Loucy (cell line): Measurements from ENCODE around the gene ATG7.

Experiments used
- H2AFZ ChIP-seq: fragments of 200-600 bp; sonication (generic); 2 replicates; pipeline ENCODE4 v1.6.0; 2016; ENCODE audit warnings: antibody characterized with exemption, mild to moderate bottlenecking, low read length, moderate library complexity
- H3F3A ChIP-seq: fragments of 200-600 bp; 2 replicates; pipeline ENCODE4 v1.6.0; 2016; ENCODE audit warnings: antibody characterized with exemption, low read depth, mild to moderate bottlenecking
- H3K27me3 ChIP-seq: fragments of 200-600 bp; sonication (generic); 2 replicates; pipeline ENCODE4 v1.6.1; 2014; ENCODE audit warnings: low read length, mild to moderate bottlenecking; ENCODE audit not compliant: insufficient read depth, poor library complexity, severe bottlenecking
- H3K36me3 ChIP-seq: fragments of 200-600 bp; sonication (generic); 2 replicates; pipeline ENCODE4 v1.6.1; 2016; ENCODE audit warnings: low read length; ENCODE audit not compliant: insufficient read depth
- H3K4me1 ChIP-seq: fragments of 200-600 bp; sonication (generic); 2 replicates; pipeline ENCODE4 v1.5.1; 2014; ENCODE audit warnings: low read length, mild to moderate bottlenecking; ENCODE audit not compliant: insufficient read depth, poor library complexity, severe bottlenecking
- H3K4me2 ChIP-seq: fragments of 200-600 bp; sonication (generic); 2 replicates; pipeline ENCODE4 v1.6.0; 2014; ENCODE audit warnings: antibody characterized with exemption, low read length, low read depth, mild to moderate bottlenecking; ENCODE audit not compliant: poor library complexity, severe bottlenecking
- H3K4me3 ChIP-seq: fragments of 200-600 bp; sonication (generic); 2 replicates; pipeline ENCODE4 v1.5.1; 2014; ENCODE audit warnings: low read length, mild to moderate bottlenecking, mixed read lengths; ENCODE audit not compliant: poor library complexity, severe bottlenecking
- H3K79me2 ChIP-seq: fragments of 200-600 bp; sonication (generic); 2 replicates; pipeline ENCODE4 v1.6.1; 2014; ENCODE audit warnings: low read length; ENCODE audit not compliant: insufficient read depth
- H3K9ac ChIP-seq: fragments of 200-600 bp; sonication (generic); 2 replicates; pipeline ENCODE4 v1.6.0; 2014; ENCODE audit warnings: mild to moderate bottlenecking, low read depth, low read length, moderate library complexity; ENCODE audit not compliant: poor library complexity, severe bottlenecking
- H3K9me2 ChIP-seq: fragments of 200-600 bp; sonication (generic); replicated peaks from 2 replicates; pipeline ENCODE4 v1.6.1; 2016; ENCODE audit warnings: low read depth, low read length, mixed read lengths
- H3K9me3 ChIP-seq: fragments of 200-600 bp; sonication (generic); 2 replicates; pipeline ENCODE4 v1.6.1; 2014; ENCODE audit warnings: mild to moderate bottlenecking, antibody characterized with exemption, low read length, low read depth; ENCODE audit not compliant: insufficient read depth
- H4K20me1 ChIP-seq: fragments of 200-600 bp; sonication (generic); 2 replicates; pipeline ENCODE4 v1.6.0; 2014; ENCODE audit warnings: antibody characterized with exemption, low read length, mild to moderate bottlenecking; ENCODE audit not compliant: insufficient read depth, poor library complexity, severe bottlenecking
- EZH2phosphoT487 ChIP-seq: fragments of 200-600 bp; IDR thresholded peaks from 2 replicates; pipeline ENCODE4 v1.6.1; 2018; ENCODE audit warnings: antibody characterized with exemption, mild to moderate bottlenecking, moderate library complexity, borderline replicate concordance
- TF ChIP-seq, protein P1 (sequence below): fragments of 200-600 bp; sonication (generic); conservative IDR thresholded peaks from 2 replicates; pipeline ENCODE4 v1.5.1; 2014; ENCODE audit warnings: mild to moderate bottlenecking, antibody characterized with exemption, low read length

Gene ATG7

DNA sequence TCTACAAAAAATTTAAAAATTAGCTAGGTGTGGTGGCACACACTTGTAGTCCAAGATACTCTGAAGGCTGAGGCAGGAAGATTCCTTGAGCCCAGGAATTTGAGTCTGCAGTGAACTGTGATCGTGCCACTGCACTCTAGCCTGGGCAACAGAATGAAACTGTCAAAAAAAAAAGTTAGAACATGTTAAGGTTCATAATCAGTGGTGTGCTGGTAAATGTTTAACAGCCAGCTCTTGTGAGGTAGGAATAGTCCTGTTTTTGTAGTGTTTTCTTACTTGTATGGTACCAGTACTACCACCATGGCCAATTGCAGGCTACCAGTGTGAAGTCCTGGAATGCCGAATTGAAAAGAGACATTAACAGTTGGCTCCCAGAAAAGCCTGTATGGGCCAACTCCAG lies 50.7 kb downstream of the ATG7 start:
- H3K36me3 ChIP-seq = peaks cover 18% of the 10 kb centered on the region; the same call in 1 of the 2 replicates
- no peak overlapping the region for H3K9ac ChIP-seq
- H3K27me3 ChIP-seq = no peaks in the 10 kb centered on the region
- no peak for TF ChIP-seq EZH2phosphoT487
- TF ChIP-seq, protein P1, sequence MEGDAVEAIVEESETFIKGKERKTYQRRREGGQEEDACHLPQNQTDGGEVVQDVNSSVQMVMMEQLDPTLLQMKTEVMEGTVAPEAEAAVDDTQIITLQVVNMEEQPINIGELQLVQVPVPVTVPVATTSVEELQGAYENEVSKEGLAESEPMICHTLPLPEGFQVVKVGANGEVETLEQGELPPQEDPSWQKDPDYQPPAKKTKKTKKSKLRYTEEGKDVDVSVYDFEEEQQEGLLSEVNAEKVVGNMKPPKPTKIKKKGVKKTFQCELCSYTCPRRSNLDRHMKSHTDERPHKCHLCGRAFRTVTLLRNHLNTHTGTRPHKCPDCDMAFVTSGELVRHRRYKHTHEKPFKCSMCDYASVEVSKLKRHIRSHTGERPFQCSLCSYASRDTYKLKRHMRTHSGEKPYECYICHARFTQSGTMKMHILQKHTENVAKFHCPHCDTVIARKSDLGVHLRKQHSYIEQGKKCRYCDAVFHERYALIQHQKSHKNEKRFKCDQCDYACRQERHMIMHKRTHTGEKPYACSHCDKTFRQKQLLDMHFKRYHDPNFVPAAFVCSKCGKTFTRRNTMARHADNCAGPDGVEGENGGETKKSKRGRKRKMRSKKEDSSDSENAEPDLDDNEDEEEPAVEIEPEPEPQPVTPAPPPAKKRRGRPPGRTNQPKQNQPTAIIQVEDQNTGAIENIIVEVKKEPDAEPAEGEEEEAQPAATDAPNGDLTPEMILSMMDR = no peak
- H3F3A ChIP-seq = no peaks in the 10 kb centered on the region
- no peaks in the 10 kb centered on the region for H3K9me2 ChIP-seq
- H3K9me3 ChIP-seq = no peaks in the 10 kb centered on the region
- H4K20me1 ChIP-seq = no peaks in the 10 kb centered on the region
- no peak overlapping the region for H3K4me2 ChIP-seq
- H3K4me1 ChIP-seq = no peaks in the 10 kb centered on the region
- H3K4me3 ChIP-seq = no peak overlapping the region
- no peak overlapping the region for H2AFZ ChIP-seq
- no peaks in the 10 kb centered on the region for H3K79me2 ChIP-seq

DNA sequence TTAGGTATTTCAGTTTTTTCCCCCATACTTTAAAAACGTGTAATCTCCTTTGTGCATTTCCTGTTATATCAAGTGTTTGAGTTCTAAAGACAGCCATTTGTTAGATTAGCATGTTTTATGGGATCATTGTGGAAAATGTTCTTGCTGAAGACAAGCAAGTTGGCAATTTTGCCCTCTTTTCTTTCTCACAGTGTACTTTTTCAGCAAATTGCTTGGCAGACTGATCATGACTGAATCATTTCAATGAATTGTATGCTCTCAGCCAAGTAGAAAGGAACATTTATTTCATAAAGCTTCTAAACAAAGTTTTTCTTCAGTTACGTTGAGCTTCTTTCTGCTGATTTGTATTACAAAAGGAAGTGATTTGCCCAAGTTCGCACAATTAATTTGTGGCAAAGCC lies 51.6 kb downstream of the ATG7 start:
- Histone ChIP-seq H4K20me1 (no peaks in the 10 kb centered on the region), H3K4me1 (no peaks in the 10 kb centered on the region), H3F3A (no peaks in the 10 kb centered on the region), H3K9ac (no peak overlapping the region), H3K4me3 (no peak overlapping the region), H3K4me2 (no peak overlapping the region), H2AFZ (no peak overlapping the region), H3K36me3 (peaks cover 16% of the 10 kb centered on the region; the same call in 1 of the 2 replicates), H3K9me3 (no peaks in the 10 kb centered on the region), H3K79me2 (no peaks in the 10 kb centered on the region), H3K9me2 (no peaks in the 10 kb centered on the region), H3K27me3 (no peaks in the 10 kb centered on the region)
- TF ChIP-seq, protein P1 = no peak
- no peak for TF ChIP-seq EZH2phosphoT487

DNA sequence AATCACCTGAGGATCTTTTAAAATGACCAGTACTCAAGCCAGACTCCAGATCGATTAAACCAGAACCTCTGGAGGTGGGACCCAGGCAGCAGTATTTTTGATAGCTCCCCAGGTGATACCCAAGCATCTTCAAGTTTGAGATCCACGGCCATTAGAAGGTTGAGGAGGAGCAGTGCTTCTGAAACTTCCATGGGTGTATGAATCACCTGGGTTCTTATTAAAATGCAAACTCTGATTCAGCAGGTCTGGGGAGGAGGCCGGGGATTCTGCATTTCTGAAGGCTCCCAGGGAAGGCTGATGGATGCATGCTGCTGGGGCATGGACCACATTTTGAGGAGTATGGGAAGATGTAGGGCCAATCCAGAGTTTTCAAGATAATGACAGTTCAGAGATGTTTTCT lies 55.4 kb downstream of the ATG7 start:
- TF ChIP-seq, protein P1 = no peak
- TF ChIP-seq EZH2phosphoT487 = no peak
- no peaks in the 10 kb centered on the region for H3F3A ChIP-seq
- H3K9me3 ChIP-seq = no peaks in the 10 kb centered on the region
- H3K4me1 ChIP-seq = no peaks in the 10 kb centered on the region
- no peaks in the 10 kb centered on the region for H3K9me2 ChIP-seq
- no peak overlapping the region for H2AFZ ChIP-seq
- H4K20me1 ChIP-seq = no peaks in the 10 kb centered on the region
- no peaks in the 10 kb centered on the region for H3K79me2 ChIP-seq
- no peak overlapping the region for H3K4me2 ChIP-seq
- no peaks in the 10 kb centered on the region for H3K27me3 ChIP-seq
- no peak overlapping the region for H3K9ac ChIP-seq
- no peaks in the 10 kb centered on the region; the same call in 1 of the 2 replicates for H3K36me3 ChIP-seq
- no peak overlapping the region for H3K4me3 ChIP-seq
